Measurements from ENCODE around the gene LRRC43.

LRRC43 gene

GRCh38 chr12:122232691-122233090 is 49.8 kb downstream of the LRRC43 start:
- Histone ChIP-seq H3K36me3 (replicated peaks) (peaks cover 18% of the 10 kb centered on the region), H3K9me3 (no peaks in the 10 kb centered on the region), H3K27me3 (ENCODE audit: low read depth) (no peaks in the 10 kb centered on the region), H3K4me3 (no peak overlapping the region), H3K4me1 (peaks cover 4% of the 10 kb centered on the region)
- in situ Hi-C loops (cut with MboI; ENCODE audit: low sequenced_read_pairs) = no loop called here
- DNase-seq (ENCODE audit: low spot score in 2 of 2) = no peak

DNA sequence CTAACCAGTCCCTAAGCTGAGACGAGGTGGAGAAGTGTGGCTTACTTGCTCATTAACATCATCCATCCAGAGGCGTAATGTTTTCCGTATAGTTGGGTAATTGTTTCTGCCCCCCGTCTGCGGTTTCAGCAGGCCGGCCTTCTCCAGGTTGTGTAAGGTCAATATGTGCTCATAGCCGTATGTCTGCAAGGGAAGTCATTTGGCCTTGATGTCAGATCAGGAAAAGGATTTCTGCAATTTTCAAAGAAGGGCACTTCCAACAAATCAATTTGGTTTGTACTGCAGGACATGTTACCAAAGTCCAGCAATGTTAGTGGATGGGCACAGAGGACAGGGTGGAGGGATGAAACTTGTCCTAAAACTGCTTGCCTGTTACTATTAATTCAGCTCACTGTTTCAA is 52.8 kb downstream of the LRRC43 start:
- H3K4me1 ChIP-seq = no peaks in the 10 kb centered on the region
- in situ Hi-C loops (cut with MboI; ENCODE audit: low sequenced_read_pairs) = no loop called here
- peaks cover 18% of the 10 kb centered on the region for H3K36me3 ChIP-seq (replicated peaks)
- H3K9me3 ChIP-seq = no peaks in the 10 kb centered on the region
- DNase-seq (ENCODE audit: low spot score in 2 of 2) = no peak
- no peaks in the 10 kb centered on the region for H3K27me3 ChIP-seq (ENCODE audit: low read depth)
- H3K4me3 ChIP-seq = no peak overlapping the region

DNA sequence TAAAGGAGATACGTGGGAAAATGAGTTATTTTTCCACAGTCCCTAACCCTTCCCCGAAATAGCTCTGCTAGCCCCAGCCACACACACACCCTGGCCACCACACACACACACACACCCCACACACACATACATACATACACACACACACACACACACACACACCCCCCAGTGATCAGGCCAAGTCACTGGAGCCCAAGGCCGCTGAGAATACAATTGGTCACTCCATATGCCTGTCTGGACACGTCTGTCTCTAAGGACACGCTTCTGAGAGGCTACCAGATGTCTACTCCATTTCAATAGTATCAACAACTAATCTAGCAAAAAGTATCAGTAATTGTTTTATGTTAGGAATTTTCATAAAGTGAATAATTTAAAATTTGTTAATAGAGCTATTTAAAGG is 55.9 kb downstream of the LRRC43 start:
- H3K4me3 ChIP-seq = no peak overlapping the region
- in situ Hi-C loops (cut with MboI; ENCODE audit: low sequenced_read_pairs) = no loop called here
- no peaks in the 10 kb centered on the region for H3K4me1 ChIP-seq
- no peaks in the 10 kb centered on the region for H3K27me3 ChIP-seq (ENCODE audit: low read depth)
- H3K9me3 ChIP-seq = no peaks in the 10 kb centered on the region
- H3K36me3 ChIP-seq (replicated peaks) = peaks cover 5% of the 10 kb centered on the region
- no peak for DNase-seq (ENCODE audit: low spot score in 2 of 2)

- Histone ChIP-seq H3K4me3 (no peak overlapping the region), H3K4me1 (no peaks in the 10 kb centered on the region), H3K9me3 (no peaks in the 10 kb centered on the region), H3K36me3 (replicated peaks) (peaks cover 6% of the 10 kb centered on the region), H3K27me3 (ENCODE audit: low read depth) (no peaks in the 10 kb centered on the region)
- in situ Hi-C loops (cut with MboI; ENCODE audit: low sequenced_read_pairs) = no loop called here
- DNase-seq (ENCODE audit: low spot score in 2 of 2) = no peak
These were observed 61.0 kb downstream of the LRRC43 start for GRCh38 chr12:122243965-122244364.

GRCh38 chr12:122244565-122245371 is 61.8 kb downstream of the LRRC43 start:
- H3K9me3 ChIP-seq = no peaks in the 10 kb centered on the region
- in situ Hi-C loops (cut with MboI; ENCODE audit: low sequenced_read_pairs) = no loop called here
- H3K36me3 ChIP-seq (replicated peaks) = peaks cover 9% of the 10 kb centered on the region
- H3K4me3 ChIP-seq = no peak overlapping the region
- no peaks in the 10 kb centered on the region for H3K27me3 ChIP-seq (ENCODE audit: low read depth)
- no peaks in the 10 kb centered on the region for H3K4me1 ChIP-seq
- DNase-seq (ENCODE audit: low spot score in 2 of 2) = no peak

- in situ Hi-C loops (cut with MboI; ENCODE audit: low sequenced_read_pairs) = no loop called here
- Histone ChIP-seq H3K4me1 (no peaks in the 10 kb centered on the region), H3K9me3 (no peaks in the 10 kb centered on the region), H3K36me3 (replicated peaks) (peaks cover 12% of the 10 kb centered on the region), H3K27me3 (ENCODE audit: low read depth) (no peaks in the 10 kb centered on the region), H3K4me3 (no peak overlapping the region)
- no peak for DNase-seq (ENCODE audit: low spot score in 2 of 2)
These were observed 62.6 kb downstream of the LRRC43 start for GRCh38 chr12:122245553-122245952.

- H3K4me3 ChIP-seq = no peak overlapping the region
- in situ Hi-C loops (cut with MboI; ENCODE audit: low sequenced_read_pairs) = no loop called here
- peaks cover 6% of the 10 kb centered on the region for H3K36me3 ChIP-seq (replicated peaks)
- H3K4me1 ChIP-seq = no peaks in the 10 kb centered on the region
- no peak for DNase-seq (ENCODE audit: low spot score in 2 of 2)
- H3K27me3 ChIP-seq (ENCODE audit: low read depth) = no peaks in the 10 kb centered on the region
- H3K9me3 ChIP-seq = no peaks in the 10 kb centered on the region
These were observed 67.1 kb downstream of the LRRC43 start for GRCh38 chr12:122250047-122250446.

- peaks cover 6% of the 10 kb centered on the region for H3K36me3 ChIP-seq (replicated peaks)
- no peaks in the 10 kb centered on the region for H3K9me3 ChIP-seq
- in situ Hi-C loops (cut with MboI; ENCODE audit: low sequenced_read_pairs) = no loop called here
- H3K4me1 ChIP-seq = no peaks in the 10 kb centered on the region
- H3K4me3 ChIP-seq = no peak overlapping the region
- no peaks in the 10 kb centered on the region for H3K27me3 ChIP-seq (ENCODE audit: low read depth)
- no peak for DNase-seq (ENCODE audit: low spot score in 2 of 2)
These were observed 67.6 kb downstream of the LRRC43 start for GRCh38 chr12:122250536-122250935.

Data from HAP-1 (cell line).